Prostate gland (tissue), 2 donors: ENCODE results near the gene ASB16.

ENCODE experiments used
- CTCF ChIP-seq, 4 experiments: fragments of 200-600 bp in 2 of 4; fragments of 450-650 bp in 2 of 4; sonication (generic) in 2 of 4; IDR thresholded peaks; 1 replicate in 3 of 4; 2 replicates in 1 of 4; pipeline ENCODE4 v1.5.1; 2016 to 2019; ENCODE audit warnings: antibody characterized with exemption in 4 of 4, mild to moderate bottlenecking in 2 of 4, moderate library complexity in 2 of 4
- POLR2A ChIP-seq: fragments of 450-650 bp; IDR thresholded peaks from one replicate; pipeline ENCODE4 v1.6.1; 2016; ENCODE audit warnings: antibody characterized with exemption, mild to moderate bottlenecking

- TF ChIP-seq CTCF (IDR thresholded peaks at IDR 0.05) (no peak), POLR2A (no peak)
These were observed 35.5 kb upstream of the ASB16 start for GRCh38 chr17:44134752-44135568.
